Measurements from ENCODE around the gene TULP3. TPM values are rescaled to one million over a fixed set of nuclear protein-coding genes. Genes with fewer than 3 reads are reported as not detected.

Gene TULP3
- polyA plus RNA-seq, 1 donor (not counting 4 experiments of a cell fraction or from before 2014, with no cell fraction given) = 16.0 TPM

DNA sequence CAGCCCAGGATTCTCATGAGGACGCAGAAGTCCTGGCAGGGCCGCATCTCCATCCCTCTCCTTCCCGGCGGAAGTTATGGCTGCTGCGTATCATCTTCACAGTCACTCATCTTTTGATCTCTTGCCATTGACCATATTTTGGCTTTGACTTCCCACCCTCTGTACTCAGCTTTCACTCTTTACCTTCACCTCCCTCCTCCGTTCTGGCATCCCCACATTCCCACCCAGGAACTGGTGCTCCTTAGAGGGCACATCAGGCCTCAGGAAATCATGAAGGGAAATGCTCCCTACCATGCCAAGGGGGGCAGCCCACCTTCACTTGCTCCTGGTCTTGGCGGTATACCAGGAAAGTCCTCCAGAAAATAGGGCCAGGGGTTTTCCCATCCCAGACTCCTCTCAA is 35.1 kb upstream of the TULP3 start:
- no peak for DNase-seq (ENCODE audit: low read depth, low spot score)
- Histone ChIP-seq H3K9me3 (ENCODE audit: control insufficient read depth, low read depth, low read length) (no peaks in the 10 kb centered on the region), H3K9ac (ENCODE audit: control insufficient read depth, extremely low read depth, insufficient read depth, low read length) (no peak overlapping the region), H3K4me1 (ENCODE audit: control insufficient read depth, extremely low read depth, insufficient read depth, low read length) (no peaks in the 10 kb centered on the region), H4K20me1 (ENCODE audit: control insufficient read depth, extremely low read depth, insufficient read depth, low read length) (no peaks in the 10 kb centered on the region), H3K36me3 (ENCODE audit: control insufficient read depth in 2 of 2, extremely low read depth in 1 of 2, insufficient read depth in 2 of 2, low read length in 2 of 2) (peaks cover 0 to 8% of the 10 kb centered on the region in 2 experiments), H3K4me3 (ENCODE audit: control insufficient read depth in 2 of 3, extremely low read depth in 1 of 3, insufficient read depth in 2 of 3, low read depth in 1 of 3, low read length in 3 of 3) (no peak overlapping the region), H3K9me1 (ENCODE audit: control insufficient read depth, extremely low read depth, insufficient read depth, low read length) (no peaks in the 10 kb centered on the region), H3K4me2 (ENCODE audit: control insufficient read depth, extremely low read depth, insufficient read depth, low read depth, low read length) (no peak overlapping the region), H3K27ac (ENCODE audit: control insufficient read depth, insufficient read depth, low read length) (no peak overlapping the region), H3K79me2 (ENCODE audit: control insufficient read depth, insufficient read depth, low read length) (no peaks in the 10 kb centered on the region), H2AFZ (ENCODE audit: control insufficient read depth, low read length) (no peak overlapping the region), H3K27me3 (ENCODE audit: control insufficient read depth, extremely low read depth, insufficient read depth, low read length) (no peaks in the 10 kb centered on the region)
- TF ChIP-seq, protein P1, sequence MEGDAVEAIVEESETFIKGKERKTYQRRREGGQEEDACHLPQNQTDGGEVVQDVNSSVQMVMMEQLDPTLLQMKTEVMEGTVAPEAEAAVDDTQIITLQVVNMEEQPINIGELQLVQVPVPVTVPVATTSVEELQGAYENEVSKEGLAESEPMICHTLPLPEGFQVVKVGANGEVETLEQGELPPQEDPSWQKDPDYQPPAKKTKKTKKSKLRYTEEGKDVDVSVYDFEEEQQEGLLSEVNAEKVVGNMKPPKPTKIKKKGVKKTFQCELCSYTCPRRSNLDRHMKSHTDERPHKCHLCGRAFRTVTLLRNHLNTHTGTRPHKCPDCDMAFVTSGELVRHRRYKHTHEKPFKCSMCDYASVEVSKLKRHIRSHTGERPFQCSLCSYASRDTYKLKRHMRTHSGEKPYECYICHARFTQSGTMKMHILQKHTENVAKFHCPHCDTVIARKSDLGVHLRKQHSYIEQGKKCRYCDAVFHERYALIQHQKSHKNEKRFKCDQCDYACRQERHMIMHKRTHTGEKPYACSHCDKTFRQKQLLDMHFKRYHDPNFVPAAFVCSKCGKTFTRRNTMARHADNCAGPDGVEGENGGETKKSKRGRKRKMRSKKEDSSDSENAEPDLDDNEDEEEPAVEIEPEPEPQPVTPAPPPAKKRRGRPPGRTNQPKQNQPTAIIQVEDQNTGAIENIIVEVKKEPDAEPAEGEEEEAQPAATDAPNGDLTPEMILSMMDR (optimal IDR thresholded peaks at IDR 0.05 in 1 of 3, IDR thresholded peaks at IDR 0.05 in 1 of 3, conservative IDR thresholded peaks at IDR 0.05 in 1 of 3; ENCODE audit: extremely low read depth in 1 of 3, insufficient read depth in 2 of 3, low read length in 3 of 3) = no peak
- no peak for TF ChIP-seq EZH2 (IDR thresholded peaks at IDR 0.05; ENCODE audit: low read length)
- dilution Hi-C loops (cut with MboI; ENCODE audit: extremely low pct_ligation_motif_present, low sequenced_read_pairs) = no loop called here
- no peak for FAIRE-seq

DNA sequence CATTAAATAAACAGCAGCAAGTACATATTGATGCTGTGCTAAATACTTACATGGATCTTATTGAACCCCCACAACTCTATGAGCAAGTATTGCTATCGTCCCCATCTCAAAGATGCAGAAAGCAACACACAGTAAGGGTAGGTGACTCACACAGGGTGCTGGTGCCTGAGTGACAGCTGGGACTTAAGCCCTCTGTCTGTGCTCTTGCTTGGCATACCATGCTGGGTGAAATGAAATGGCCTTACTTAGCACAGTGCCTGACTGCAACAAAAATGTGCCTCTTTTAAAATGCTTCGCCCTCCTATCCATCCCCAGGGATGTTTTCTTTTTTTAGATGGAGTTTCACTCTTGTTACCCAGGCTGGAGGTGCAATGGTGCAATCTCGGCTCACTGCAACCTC is 34.6 kb upstream of the TULP3 start:
- no peaks in the 10 kb centered on the region for H3K9me1 ChIP-seq (ENCODE audit: control insufficient read depth, extremely low read depth, insufficient read depth, low read length)
- no peak overlapping the region for H3K27ac ChIP-seq (ENCODE audit: control insufficient read depth, insufficient read depth, low read length)
- TF ChIP-seq, protein P1 (optimal IDR thresholded peaks at IDR 0.05 in 1 of 3, IDR thresholded peaks at IDR 0.05 in 1 of 3, conservative IDR thresholded peaks at IDR 0.05 in 1 of 3; ENCODE audit: extremely low read depth in 1 of 3, insufficient read depth in 2 of 3, low read length in 3 of 3) = no peak
- no peak for TF ChIP-seq EZH2 (IDR thresholded peaks at IDR 0.05; ENCODE audit: low read length)
- no peaks in the 10 kb centered on the region for H3K4me1 ChIP-seq (ENCODE audit: control insufficient read depth, extremely low read depth, insufficient read depth, low read length)
- FAIRE-seq (no peak), DNase-seq (ENCODE audit: low read depth, low spot score) (no peak)
- no peaks in the 10 kb centered on the region for H3K9me3 ChIP-seq (ENCODE audit: control insufficient read depth, low read depth, low read length)
- dilution Hi-C loops (cut with MboI; ENCODE audit: extremely low pct_ligation_motif_present, low sequenced_read_pairs) = no loop called here
- no peaks in the 10 kb centered on the region for H3K79me2 ChIP-seq (ENCODE audit: control insufficient read depth, insufficient read depth, low read length)
- no peak overlapping the region for H3K9ac ChIP-seq (ENCODE audit: control insufficient read depth, extremely low read depth, insufficient read depth, low read length)
- H3K36me3 ChIP-seq (ENCODE audit: control insufficient read depth in 2 of 2, extremely low read depth in 1 of 2, insufficient read depth in 2 of 2, low read length in 2 of 2) = peaks cover 0 to 8% of the 10 kb centered on the region in 2 experiments
- no peaks in the 10 kb centered on the region for H3K27me3 ChIP-seq (ENCODE audit: control insufficient read depth, extremely low read depth, insufficient read depth, low read length)
- no peak overlapping the region for H2AFZ ChIP-seq (ENCODE audit: control insufficient read depth, low read length)
- H4K20me1 ChIP-seq (ENCODE audit: control insufficient read depth, extremely low read depth, insufficient read depth, low read length) = no peaks in the 10 kb centered on the region
- no peak overlapping the region for H3K4me2 ChIP-seq (ENCODE audit: control insufficient read depth, extremely low read depth, insufficient read depth, low read depth, low read length)
- no peak overlapping the region for H3K4me3 ChIP-seq (ENCODE audit: control insufficient read depth in 2 of 3, extremely low read depth in 1 of 3, insufficient read depth in 2 of 3, low read depth in 1 of 3, low read length in 3 of 3)

Data from keratinocyte (primary cell).